Measurements from ENCODE around the gene LYST.

Gene LYST

DNA sequence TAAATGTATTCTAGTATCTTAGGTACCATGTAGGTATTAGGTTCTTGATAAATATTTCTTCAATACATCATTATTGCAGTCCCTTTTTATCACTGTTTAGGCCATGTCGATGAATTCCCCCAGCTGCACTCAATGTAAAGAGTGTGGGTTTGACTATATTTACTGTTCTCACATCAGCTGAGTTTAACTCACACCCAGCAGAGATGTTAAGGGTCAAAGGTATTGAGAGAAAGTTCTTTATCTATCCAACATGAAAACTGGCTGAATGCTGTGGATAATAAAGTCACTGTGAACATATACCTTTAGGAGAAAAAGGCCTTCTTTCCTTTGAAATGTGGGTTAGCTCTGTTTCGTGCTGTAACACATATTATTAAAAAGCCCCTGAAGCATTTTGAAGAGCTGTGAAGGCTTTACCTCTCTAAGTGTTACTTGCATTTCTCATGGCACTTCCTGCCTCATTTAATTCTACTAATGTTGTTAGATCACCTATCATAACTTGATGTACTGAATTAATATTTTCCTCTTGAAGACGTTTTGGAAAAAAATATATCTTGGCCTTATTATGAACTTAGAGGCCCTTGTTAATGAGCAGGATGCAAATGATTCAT, 19.1 kb upstream of the LYST start:
- H3K4me2 ChIP-seq (ENCODE audit: low read depth, low read length, poor library complexity, severe bottlenecking): no peak overlapping the region
- no peaks in the 10 kb centered on the region for H4K20me1 ChIP-seq (ENCODE audit: low read depth, low read length)
- H3K36me3 ChIP-seq (ENCODE audit: low read length): no peaks in the 10 kb centered on the region
- H3K27ac ChIP-seq (ENCODE audit: low read depth, low read length): no peak overlapping the region
- no peaks in the 10 kb centered on the region for H3K79me2 ChIP-seq (ENCODE audit: insufficient read depth, low read length)
- no peaks in the 10 kb centered on the region for H3K9me3 ChIP-seq (ENCODE audit: insufficient read depth, low read length)
- no peaks in the 10 kb centered on the region for H3K27me3 ChIP-seq (ENCODE audit: low read length)
- no peak overlapping the region for H3K4me3 ChIP-seq (ENCODE audit: insufficient read depth, low read length, poor library complexity, severe bottlenecking)
- no peaks in the 10 kb centered on the region for H3K9me2 ChIP-seq (replicated peaks; ENCODE audit: insufficient read depth, low read length)
- TF ChIP-seq, protein P1, sequence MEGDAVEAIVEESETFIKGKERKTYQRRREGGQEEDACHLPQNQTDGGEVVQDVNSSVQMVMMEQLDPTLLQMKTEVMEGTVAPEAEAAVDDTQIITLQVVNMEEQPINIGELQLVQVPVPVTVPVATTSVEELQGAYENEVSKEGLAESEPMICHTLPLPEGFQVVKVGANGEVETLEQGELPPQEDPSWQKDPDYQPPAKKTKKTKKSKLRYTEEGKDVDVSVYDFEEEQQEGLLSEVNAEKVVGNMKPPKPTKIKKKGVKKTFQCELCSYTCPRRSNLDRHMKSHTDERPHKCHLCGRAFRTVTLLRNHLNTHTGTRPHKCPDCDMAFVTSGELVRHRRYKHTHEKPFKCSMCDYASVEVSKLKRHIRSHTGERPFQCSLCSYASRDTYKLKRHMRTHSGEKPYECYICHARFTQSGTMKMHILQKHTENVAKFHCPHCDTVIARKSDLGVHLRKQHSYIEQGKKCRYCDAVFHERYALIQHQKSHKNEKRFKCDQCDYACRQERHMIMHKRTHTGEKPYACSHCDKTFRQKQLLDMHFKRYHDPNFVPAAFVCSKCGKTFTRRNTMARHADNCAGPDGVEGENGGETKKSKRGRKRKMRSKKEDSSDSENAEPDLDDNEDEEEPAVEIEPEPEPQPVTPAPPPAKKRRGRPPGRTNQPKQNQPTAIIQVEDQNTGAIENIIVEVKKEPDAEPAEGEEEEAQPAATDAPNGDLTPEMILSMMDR (IDR thresholded peaks at IDR 0.05; ENCODE audit: insufficient read depth, low read length, poor library complexity, severe bottlenecking): no peak
- no peak for TF ChIP-seq EZH2phosphoT487 (conservative IDR thresholded peaks at IDR 0.05; ENCODE audit: low read length)
- H3K9ac ChIP-seq (ENCODE audit: low read length): no peak overlapping the region
- H3F3A ChIP-seq (ENCODE audit: insufficient read depth): no peaks in the 10 kb centered on the region
- no peak overlapping the region for H2AFZ ChIP-seq (ENCODE audit: low read depth, low read length, severe bottlenecking)

DNA sequence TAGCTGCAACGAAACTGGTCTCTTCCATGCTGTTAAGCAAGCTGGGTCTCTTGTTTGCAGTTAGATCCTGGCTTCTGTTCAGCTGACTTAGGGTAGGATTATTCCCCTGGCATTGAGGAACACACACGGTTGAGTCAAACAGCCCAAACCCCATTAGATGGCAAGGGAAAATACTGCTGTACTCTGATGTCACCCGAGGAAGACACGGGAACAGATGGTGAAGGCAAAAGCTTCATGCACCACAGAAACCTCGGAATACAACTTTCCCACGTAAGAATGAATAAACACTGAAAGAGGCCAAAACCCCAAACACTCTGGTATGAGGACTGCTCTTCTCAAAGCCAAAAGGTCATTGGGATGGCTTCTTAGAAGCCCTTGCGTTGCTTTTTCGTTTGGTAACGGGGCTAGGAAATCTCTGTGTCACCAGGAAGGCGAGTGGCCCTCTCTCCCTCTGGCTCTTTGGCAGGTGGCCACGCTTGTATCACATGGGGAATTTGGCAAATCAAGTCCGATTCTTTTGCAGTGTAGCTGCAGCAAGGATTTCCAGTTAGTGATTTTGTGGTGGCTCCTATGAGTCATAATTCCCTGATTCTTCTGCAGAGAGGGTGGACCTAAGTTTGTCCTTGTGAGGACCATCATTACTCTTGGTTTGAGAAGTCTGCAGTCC, 16.7 kb upstream of the LYST start:
- Histone ChIP-seq H3K4me2 (ENCODE audit: low read depth, low read length, poor library complexity, severe bottlenecking) (no peak overlapping the region), H3K79me2 (ENCODE audit: insufficient read depth, low read length) (no peaks in the 10 kb centered on the region), H2AFZ (ENCODE audit: low read depth, low read length, severe bottlenecking) (no peak overlapping the region), H3K4me3 (ENCODE audit: insufficient read depth, low read length, poor library complexity, severe bottlenecking) (no peak overlapping the region), H3K36me3 (ENCODE audit: low read length) (no peaks in the 10 kb centered on the region), H3K27ac (ENCODE audit: low read depth, low read length) (no peak overlapping the region), H3K9me3 (ENCODE audit: insufficient read depth, low read length) (no peaks in the 10 kb centered on the region), H3F3A (ENCODE audit: insufficient read depth) (no peaks in the 10 kb centered on the region), H3K9ac (ENCODE audit: low read length) (no peak overlapping the region), H3K27me3 (ENCODE audit: low read length) (no peaks in the 10 kb centered on the region), H3K9me2 (replicated peaks; ENCODE audit: insufficient read depth, low read length) (no peaks in the 10 kb centered on the region), H4K20me1 (ENCODE audit: low read depth, low read length) (no peaks in the 10 kb centered on the region)
- TF ChIP-seq EZH2phosphoT487 (conservative IDR thresholded peaks at IDR 0.05; ENCODE audit: low read length): no peak
- TF ChIP-seq, protein P1 (IDR thresholded peaks at IDR 0.05; ENCODE audit: insufficient read depth, low read length, poor library complexity, severe bottlenecking): no peak

DNA sequence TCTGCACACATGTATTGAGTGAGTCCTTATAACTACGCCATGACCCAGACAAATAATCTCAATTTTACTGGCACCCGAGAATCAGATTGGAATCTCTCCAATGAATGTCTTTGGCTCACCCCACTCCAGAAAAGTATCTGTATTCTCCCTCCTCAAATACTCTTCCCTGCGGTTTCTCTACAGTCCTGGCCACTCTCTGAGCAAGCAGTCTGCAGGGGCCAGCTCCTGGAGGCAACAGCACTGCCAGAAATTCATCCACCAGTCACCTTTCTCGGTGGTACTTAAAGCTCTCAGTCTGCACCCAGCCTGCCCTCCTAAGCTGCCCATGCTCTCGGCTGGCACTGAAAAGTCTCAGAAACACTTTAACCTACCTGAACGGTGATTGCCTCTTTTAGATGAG, 16.1 kb upstream of the LYST start:
- Histone ChIP-seq H3K9ac (ENCODE audit: low read length) (no peak overlapping the region), H3K9me3 (ENCODE audit: insufficient read depth, low read length) (no peaks in the 10 kb centered on the region), H3K27ac (ENCODE audit: low read depth, low read length) (no peak overlapping the region), H3K36me3 (ENCODE audit: low read length) (no peaks in the 10 kb centered on the region), H2AFZ (ENCODE audit: low read depth, low read length, severe bottlenecking) (no peak overlapping the region), H3K79me2 (ENCODE audit: insufficient read depth, low read length) (no peaks in the 10 kb centered on the region), H3K4me2 (ENCODE audit: low read depth, low read length, poor library complexity, severe bottlenecking) (no peak overlapping the region), H4K20me1 (ENCODE audit: low read depth, low read length) (no peaks in the 10 kb centered on the region), H3K9me2 (replicated peaks; ENCODE audit: insufficient read depth, low read length) (no peaks in the 10 kb centered on the region), H3K27me3 (ENCODE audit: low read length) (no peaks in the 10 kb centered on the region), H3F3A (ENCODE audit: insufficient read depth) (no peaks in the 10 kb centered on the region), H3K4me3 (ENCODE audit: insufficient read depth, low read length, poor library complexity, severe bottlenecking) (no peak overlapping the region)
- TF ChIP-seq, protein P1 (IDR thresholded peaks at IDR 0.05; ENCODE audit: insufficient read depth, low read length, poor library complexity, severe bottlenecking): no peak
- no peak for TF ChIP-seq EZH2phosphoT487 (conservative IDR thresholded peaks at IDR 0.05; ENCODE audit: low read length)
